ENCODE results near the gene ZSCAN5B. TPM values are rescaled to one million over a fixed set of nuclear protein-coding genes. Genes with fewer than 3 reads are reported as not detected.

The ZSCAN5B gene
- total RNA-seq, 1 donor from 2014 or later, result not detected

- TF ChIP-seq CTCF (IDR thresholded peaks at IDR 0.05; ENCODE audit: borderline replicate concordance), result no peak
- H3K36me3 ChIP-seq, result no peaks in the 10 kb centered on the region
- peaks cover 53% of the 10 kb centered on the region for H3K27me3 ChIP-seq (ENCODE audit: low read depth)
Observed at GRCh38 chr19:56174086-56174485, 23.5 kb downstream of the ZSCAN5B start.

GRCh38 chr19:56170261-56170660, 27.3 kb downstream of the ZSCAN5B start:
- intact Hi-C loops (cut with micrococcal nuclease), result loop anchor here (5.0 kb wide), 1 partner anchor 93 kb away; no protein-coding TSS in a partner anchor
- Histone ChIP-seq H3K9me3 (replicated peaks) (no peaks in the 10 kb centered on the region), H3K27ac (replicated peaks) (peak overlapping the region; percentile 28)

More at GRCh38 chr19:56174086-56174485, 23.5 kb downstream of the ZSCAN5B start:
- H3K4me1 ChIP-seq, result peaks cover 17% of the 10 kb centered on the region
- intact Hi-C loops (cut with micrococcal nuclease), result loop anchor here (5.0 kb wide), 1 partner anchor 97 kb away; no protein-coding TSS in a partner anchor
- no peak overlapping the region for H3K4me3 ChIP-seq
- DNase-seq, result no peak
- no peak overlapping the region for H3K27ac ChIP-seq (replicated peaks)
- H3K9me3 ChIP-seq (replicated peaks), result no peaks in the 10 kb centered on the region

GRCh38 chr19:56167064-56167578, 30.5 kb downstream of the ZSCAN5B start:
- no peaks in the 10 kb centered on the region for H3K36me3 ChIP-seq
- H3K9me3 ChIP-seq (replicated peaks), result no peaks in the 10 kb centered on the region
- peaks cover 7% of the 10 kb centered on the region for H3K27me3 ChIP-seq (ENCODE audit: low read depth)
- DNase-seq, result no peak
- H3K27ac ChIP-seq (replicated peaks), result no peak overlapping the region
- peaks cover 17% of the 10 kb centered on the region for H3K4me1 ChIP-seq
- intact Hi-C loops (cut with micrococcal nuclease), result no loop called here
- no peak overlapping the region for H3K4me3 ChIP-seq
- TF ChIP-seq CTCF (IDR thresholded peaks at IDR 0.05; ENCODE audit: borderline replicate concordance), result no peak

More at GRCh38 chr19:56170261-56170660, 27.3 kb downstream of the ZSCAN5B start:
- Histone ChIP-seq H3K27me3 (ENCODE audit: low read depth) (peaks cover 30% of the 10 kb centered on the region), H3K36me3 (no peaks in the 10 kb centered on the region), H3K4me3 (no peak overlapping the region), H3K4me1 (peaks cover 17% of the 10 kb centered on the region)
- no peak for DNase-seq
- no peak for TF ChIP-seq CTCF (IDR thresholded peaks at IDR 0.05; ENCODE audit: borderline replicate concordance)

GRCh38 chr19:56163097-56163496, 34.5 kb downstream of the ZSCAN5B start:
- Histone ChIP-seq H3K27ac (replicated peaks) (no peak overlapping the region), H3K4me3 (no peak overlapping the region), H3K4me1 (no peaks in the 10 kb centered on the region), H3K9me3 (replicated peaks) (no peaks in the 10 kb centered on the region), H3K27me3 (ENCODE audit: low read depth) (peaks cover 6% of the 10 kb centered on the region), H3K36me3 (peaks cover 23% of the 10 kb centered on the region)
- no peak for DNase-seq
- TF ChIP-seq CTCF (IDR thresholded peaks at IDR 0.05; ENCODE audit: borderline replicate concordance), result no peak
- intact Hi-C loops (cut with micrococcal nuclease), result no loop called here

GRCh38 chr19:56162258-56162657, 35.3 kb downstream of the ZSCAN5B start:
- Histone ChIP-seq H3K4me1 (peaks cover 4% of the 10 kb centered on the region), H3K4me3 (no peak overlapping the region), H3K27ac (replicated peaks) (no peak overlapping the region), H3K36me3 (peaks cover 24% of the 10 kb centered on the region), H3K9me3 (replicated peaks) (no peaks in the 10 kb centered on the region), H3K27me3 (ENCODE audit: low read depth) (no peaks in the 10 kb centered on the region)
- intact Hi-C loops (cut with micrococcal nuclease), result no loop called here
- no peak for DNase-seq
- no peak for TF ChIP-seq CTCF (IDR thresholded peaks at IDR 0.05; ENCODE audit: borderline replicate concordance)

Data from left ventricle myocardium inferior (tissue), 1 donor.